LHCN-M2 (cell line): ENCODE results near the gene CELA2B. TPM values are rescaled to one million over a fixed set of nuclear protein-coding genes. Genes with fewer than 3 reads are reported as not detected.
"Not testable (repeated sequence)": the region's sequence is repeated elsewhere in the genome, so short reads cannot be mapped to it uniquely, and the experiment has no call there.

Experiments
- DNase-seq: peaks from one replicate; pipeline ENCODE4 v3.0.0-alpha.2; 2012; ENCODE audit warnings: low read depth
- polyA plus RNA-seq: library from polyadenylated mRNA; unstranded; fragments of >200 nt; gene quantifications from one replicate; pipeline ENCODE4 v1.2.1, GENCODE V29; 2012; ENCODE audit warnings: missing spikeins
- total RNA-seq: library from RNA; depleted of rRNA; stranded (reverse); fragments of >200 nt; gene quantifications from 2 replicates; pipeline ENCODE4 v1.2.3, GENCODE V29; 2014; rRNA removed

Gene CELA2B
- total RNA-seq, result not detected in 2 replicates
- not detected for polyA plus RNA-seq

DNA sequence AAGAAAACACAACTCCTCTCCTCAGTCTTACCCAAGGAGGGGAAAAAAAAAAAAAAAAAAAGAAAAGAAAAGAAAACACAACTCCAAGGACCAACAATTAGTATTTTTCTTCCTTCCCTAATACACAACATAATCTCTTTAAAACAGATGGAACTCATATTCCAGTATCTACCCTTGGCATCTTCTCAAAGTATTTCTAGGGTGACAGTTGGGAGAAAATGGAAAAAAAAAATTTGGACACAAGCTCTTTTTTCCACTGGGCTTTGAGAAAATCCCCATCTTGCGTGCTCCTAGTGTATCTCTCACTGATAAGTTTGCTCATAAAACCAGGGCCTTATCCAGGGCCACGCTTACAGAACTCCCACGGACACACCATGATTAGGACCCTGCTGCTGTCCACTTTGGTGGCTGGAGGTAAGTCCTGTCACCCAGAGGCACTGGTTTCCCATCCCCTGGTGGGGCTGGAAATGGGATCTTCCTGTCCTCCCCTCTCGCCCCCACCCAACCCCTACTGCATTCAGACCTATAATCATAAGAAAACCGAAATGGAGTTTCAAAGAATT lies at the start of gene CELA2B:
TSS of gene CELA2B (plus strand) at position 353 of the 563 bp plus-strand sequence. CDS start at position 375, 22 bp downstream.
- DNase-seq, result no peak

DNA sequence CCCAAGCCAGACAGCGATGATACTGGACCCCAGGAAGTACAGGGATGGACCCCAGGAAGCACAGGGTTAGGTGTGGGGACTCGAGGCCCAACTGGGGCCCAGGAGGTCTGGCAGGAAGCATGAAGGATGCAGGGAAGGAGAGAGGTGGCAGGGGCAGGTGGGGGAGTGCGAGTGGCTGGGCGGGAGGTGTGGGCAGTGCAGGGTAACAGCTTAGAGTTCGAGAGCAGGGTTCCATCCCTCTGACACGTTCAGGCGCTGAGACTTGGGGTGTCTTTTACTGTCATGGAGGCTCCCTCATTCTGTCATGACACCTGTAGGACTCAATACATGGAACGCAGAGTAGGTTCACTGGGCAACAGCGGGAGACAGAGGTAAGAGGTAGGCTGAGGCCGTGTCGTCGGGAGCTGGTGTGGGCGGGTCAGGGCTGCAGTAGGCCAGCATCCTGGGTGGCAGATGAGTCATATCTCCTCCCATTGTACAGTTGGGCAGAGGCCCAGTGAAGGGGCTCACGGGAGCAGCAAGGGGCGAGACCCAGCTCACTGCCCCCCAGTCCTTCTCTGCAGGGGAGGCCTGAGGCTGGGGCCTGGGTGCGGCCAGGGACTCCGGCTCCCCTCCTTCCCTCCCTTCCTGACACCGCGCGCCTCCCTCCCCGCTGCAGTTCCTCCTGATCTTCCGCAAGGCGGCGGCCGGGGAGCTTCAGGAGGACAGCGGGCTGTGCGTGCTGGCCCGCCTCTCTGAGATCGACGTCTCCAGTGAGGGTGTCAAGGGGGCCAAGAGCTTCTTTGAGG lies 49.2 kb upstream of the CELA2B start:
- no peak for DNase-seq

DNA sequence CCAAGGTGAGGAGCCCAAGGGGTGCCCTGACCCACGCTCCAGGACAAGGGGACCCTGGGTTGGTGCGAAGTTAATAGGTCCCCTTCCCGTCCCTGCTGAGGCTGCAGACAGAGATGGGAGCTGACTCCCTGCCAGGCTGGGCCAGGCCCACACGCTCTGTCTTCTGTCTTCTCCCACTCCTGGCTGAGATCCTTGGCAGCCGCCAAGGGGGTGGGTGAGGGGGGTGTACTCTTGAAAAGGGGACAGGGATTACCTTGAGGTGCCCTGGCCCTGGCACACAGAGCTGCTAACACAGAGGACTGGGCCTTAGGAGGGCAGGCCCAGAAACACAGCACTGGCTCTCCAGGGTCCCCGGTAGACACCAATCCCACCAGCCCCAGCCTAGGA lies 48.6 kb upstream of the CELA2B start:
- DNase-seq, result no peak

DNA sequence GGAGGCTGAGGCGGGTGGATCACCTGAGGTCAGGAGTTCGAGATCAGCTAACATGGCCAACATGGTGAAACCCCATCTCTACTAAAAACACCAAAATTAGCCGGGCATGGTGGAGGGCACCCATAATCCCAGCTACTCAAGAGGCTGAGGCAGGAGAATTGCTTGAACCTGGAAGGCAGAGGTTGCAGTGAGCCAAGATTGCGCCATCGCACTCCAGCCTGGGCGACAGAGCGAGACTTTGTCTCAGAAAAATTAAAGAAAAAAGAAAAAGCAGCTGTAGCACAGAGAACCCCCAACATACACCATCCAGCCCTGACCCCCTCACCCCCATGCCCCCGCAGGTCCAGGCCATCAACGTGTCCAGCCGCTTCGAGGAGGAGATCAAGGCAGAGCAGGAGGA lies 47.7 kb upstream of the CELA2B start:
- DNase-seq, result not testable (repeated sequence)

DNA sequence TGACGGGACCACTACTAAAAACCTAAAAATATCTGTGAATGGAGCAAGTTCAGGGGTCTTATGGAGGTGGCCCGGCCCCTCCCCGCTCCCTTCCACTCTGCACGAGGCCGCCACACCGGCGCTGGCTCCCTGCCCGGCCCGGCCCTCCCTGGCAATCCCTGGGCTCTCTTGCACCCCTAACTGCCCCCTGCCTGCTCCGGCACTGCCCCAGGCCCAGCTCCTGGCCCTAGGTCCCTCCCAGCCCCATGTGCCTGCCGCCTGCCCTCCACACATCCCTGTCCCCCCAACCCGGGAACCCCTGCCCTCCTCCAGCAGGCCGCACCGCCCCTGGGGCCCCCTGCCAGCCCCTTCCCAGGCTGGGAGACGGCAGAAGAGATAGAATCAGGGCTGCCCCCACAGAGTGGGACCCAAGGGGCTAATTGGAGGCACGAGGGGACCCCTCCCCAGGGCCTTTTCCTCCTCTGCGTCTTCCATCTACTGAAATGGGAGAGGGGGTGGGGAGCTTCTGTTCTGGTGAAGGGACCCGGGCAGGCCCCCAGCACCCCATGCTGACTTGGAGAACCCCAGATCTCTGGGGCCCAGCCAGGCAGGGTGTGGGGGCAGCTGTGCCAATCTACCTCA lies 47.0 kb upstream of the CELA2B start:
- DNase-seq, result no peak

DNA sequence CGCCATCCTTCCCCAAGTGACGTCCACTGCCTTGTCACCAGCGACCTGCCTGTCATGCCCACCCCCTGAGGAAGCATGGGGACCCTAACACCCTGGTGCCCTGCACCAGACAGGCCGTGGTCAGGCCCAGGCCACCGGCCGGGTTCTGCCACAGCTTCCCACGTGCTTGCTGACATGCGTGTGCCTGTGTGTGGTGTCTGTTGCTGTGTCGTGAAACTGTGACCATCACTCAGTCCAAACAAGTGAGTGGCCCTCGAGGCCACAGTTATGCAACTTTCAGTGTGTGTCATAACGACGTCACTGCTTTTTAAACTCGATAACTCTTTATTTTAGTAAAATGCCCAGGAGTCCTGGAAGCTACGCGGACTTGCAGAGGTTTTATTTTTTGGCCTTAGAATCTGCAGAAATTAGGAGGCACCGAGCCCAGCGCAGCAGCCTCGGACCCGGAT lies 46.2 kb upstream of the CELA2B start:
- peak; percentile 40 for DNase-seq

DNA sequence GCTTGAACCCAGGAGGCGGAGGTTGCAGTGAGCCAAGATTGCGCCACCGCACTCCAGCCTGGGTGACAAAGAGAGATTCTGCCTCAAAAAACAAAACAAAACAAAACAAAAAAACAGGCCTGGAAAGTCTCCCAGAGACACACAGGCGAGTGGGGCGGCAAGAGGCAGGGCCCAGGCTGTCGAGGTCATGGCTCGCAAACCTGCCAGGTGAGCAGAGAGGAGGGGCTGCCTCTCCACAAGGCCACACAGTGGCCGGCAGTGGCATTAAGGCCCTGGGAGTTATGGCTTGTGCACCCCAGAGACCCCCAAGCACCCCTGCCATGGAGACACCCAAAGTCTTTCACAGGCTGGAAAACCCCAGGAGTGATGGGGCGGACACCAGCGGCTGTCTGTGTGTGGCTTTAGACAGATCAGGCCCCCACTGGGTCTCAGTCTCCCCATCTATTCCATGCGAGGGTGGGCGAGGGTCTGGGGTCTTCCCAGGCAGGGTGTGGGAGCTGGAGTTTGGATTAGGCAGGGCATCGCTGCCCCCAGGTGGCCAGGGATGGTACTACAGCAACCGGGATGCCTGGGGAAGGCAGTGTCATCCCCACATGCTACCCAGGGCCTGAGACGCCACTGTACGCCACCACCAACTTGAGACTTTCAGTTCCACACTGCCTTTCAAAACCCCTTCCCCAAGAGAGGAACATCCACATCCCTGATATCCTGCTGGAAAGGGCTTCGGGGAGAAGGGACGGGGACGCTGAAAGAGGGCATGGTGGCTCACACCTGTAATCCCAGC lies 44.9 kb upstream of the CELA2B start:
- no peak for DNase-seq

DNA sequence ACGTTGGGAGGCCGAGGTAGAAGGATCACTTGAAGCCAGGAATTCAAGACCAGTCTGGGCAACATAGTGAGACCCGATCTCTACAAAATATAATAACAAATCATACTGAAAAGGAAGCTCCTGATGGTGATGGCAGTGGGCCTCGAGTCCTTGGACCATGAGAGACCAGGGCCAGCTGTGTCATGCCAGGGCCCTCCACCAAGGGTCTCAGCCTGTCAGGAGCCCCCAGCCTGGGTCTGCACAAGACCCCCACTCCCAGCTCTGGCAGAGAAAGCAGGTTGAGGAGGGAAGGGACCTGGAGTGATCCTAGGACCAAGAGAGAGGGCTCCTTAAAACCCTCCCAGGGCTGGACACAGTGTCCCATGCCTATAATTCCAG lies 44.3 kb upstream of the CELA2B start:
- DNase-seq, result no peak

DNA sequence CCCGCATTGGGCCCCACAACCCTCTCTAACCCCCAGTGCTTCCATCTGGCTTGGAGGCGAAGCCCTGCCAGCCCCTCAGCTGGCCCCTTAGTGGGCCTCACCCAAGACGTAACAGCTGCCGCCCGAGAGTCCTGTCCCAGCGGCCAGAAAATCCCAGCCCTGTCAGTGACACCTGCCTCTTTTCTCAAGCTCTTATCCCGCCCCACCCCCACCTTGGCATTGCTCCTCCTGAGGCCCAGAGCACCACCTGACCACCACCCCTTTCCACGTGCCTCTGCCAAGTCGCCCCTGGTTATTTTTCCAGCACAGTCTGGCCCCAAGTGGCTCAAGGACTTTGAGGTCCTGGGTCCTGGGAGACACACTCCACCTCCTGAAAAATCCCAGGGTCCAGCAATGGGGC lies 43.6 kb upstream of the CELA2B start:
- peak; percentile 71 for DNase-seq

DNA sequence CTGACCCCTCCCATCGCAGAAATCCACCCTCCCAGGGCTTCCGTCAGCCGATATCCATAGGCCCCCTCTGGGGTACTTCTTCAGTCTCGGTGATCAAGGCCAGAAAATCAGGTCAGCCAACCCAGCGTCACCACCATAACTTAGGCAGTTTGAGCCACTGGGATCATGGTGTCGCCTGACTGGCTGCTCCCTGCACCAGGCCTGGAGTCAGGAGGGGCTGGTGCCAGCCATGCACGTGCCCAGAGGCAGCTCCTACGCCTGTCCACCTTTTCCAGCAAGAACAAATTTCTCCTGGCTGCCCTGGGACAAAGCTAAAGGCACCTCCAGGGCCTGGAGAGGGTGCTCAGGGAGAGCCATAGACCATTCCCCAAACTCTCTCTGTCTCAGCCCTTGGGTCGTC lies 42.4 kb upstream of the CELA2B start:
- DNase-seq, result no peak

DNA sequence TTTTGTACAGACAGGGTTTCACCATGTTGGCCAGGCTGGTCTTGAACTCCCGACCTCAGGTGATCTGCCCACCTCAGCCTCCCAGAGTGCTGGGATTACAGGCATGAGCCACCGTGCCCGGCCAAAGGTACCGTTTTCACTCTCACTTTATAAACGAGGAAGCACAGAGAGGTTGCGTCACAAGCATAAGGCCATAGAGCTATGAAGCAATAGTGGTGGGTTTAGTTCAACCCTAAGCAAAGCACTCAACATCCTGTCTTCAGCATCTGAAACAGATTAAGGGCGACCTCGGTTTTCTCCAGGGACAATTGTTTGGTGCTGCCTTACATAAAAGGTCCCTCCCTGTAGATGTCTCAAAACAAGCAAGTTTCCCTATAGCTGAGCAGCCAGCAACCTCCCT lies 41.2 kb upstream of the CELA2B start:
- not testable (repeated sequence) for DNase-seq

DNA sequence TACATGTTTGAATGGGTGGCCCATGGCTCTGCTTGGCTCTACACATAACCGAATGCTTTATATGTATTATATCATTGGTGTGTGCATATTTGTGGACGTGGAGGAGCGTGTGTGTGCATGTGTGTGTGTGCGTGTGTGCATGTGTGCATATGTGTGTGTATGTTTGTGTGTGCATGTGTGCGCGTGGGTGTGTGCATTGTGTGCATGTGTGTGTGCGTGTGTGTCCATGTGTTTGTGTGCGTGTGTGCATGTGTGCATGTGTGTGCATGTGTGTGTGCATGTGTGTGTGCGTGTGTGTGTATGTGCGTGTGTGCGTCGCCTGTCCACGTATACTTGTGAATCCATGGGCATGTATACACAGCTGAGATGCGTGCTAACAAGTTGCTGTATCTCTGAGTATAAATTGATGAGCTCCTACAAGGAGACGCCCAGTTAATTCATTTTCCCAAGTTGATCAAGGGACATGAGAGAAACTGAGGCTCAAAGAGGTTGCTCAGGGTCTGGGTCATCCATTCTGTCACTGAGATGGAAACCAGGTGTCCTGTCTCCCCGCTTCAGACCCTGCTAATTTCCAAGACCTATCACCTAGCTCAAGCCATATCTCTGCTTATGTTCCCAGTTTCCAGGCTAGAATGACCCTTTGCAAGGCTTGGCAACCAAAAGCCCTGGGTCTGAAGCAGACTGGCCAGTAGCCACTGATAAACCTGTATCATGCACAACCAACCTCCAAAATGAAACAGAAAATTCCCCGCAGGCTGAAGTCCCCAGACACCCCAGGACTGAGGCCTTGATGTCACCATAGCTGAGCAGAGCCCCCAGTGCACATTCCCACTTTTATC lies 40.4 kb upstream of the CELA2B start:
- no peak for DNase-seq

DNA sequence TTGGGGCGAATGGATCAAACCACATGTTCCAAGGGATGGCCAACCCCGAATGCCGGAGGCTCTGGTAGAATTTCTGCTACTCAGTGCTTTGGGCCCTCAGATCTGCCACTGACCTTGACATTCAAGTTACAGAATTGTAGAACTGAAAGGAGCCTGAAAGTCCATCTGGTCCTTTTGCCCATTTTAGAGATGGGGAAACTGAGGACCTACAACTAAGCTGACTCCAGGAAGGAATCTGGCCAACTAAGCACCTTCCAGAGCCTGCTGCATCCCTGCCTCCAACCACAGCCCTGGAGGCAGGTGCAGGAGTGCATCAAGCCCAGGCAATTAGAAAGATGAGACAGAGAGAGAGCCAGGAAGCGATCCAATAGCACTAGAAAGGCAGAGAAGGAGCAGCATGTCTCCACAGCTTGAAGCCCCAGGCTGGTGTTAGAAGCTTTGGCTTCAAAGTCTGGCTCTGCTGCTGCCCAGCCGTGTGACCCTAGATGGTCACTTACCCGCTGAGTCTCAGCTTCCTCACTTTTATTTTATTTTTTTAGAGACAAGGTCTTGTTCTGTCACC lies 38.9 kb upstream of the CELA2B start:
- DNase-seq, result no peak

DNA sequence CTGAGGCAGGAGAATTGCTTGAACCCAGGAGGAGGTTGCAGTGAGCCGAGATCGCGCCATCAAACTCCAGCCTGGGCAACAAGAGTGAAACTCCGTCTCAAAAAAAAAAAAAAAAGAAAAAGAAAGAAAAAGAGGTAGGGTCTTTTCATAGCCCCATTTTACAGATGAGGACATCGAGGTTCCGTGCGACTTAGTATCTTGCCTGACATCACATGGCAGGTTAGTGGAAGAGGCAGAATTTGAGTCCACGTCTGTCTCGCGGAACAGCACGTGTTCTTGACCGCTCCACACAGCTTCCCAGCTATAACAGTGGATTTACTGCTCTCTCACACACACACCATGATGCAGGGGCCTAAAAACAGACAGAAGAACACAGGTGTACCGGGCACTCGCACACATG lies 36.6 kb upstream of the CELA2B start:
- no peak for DNase-seq

DNA sequence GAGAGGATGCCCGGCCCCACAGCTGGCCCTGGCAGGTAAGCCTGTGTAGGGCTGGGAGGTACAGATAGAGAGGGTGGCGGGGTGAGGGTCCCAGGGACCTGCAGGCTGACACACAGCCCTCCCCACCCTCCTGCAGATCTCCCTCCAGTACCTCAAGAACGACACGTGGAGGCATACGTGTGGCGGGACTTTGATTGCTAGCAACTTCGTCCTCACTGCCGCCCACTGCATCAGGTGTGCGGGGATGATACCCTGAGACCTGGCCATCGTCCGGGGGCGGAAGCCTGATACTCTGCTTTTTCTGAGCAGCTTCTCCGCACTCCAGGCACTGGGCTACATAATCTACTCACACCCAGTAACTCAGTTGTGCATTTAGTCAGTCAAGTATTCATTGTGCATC lies 35.5 kb upstream of the CELA2B start:
- DNase-seq, result no peak

DNA sequence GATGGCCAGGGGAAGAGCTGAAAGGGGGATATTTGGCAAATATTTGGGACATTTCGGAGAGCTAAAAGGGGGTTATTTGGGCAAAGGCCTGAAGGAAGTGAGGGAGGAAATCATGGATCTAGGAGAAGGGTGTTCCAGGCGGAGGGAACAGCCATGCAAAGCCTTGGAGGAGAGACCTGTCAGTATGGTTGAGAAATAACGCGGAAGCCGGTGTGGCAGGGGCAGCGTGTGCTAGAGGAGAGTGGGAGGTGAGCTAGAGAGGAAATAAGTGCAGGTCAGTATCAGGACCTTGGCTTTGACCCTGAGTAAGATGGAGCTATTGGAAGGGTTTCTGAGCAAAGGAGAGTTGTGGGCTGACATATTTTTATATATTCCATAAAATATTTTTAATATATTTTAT lies 34.7 kb upstream of the CELA2B start:
- no peak for DNase-seq

DNA sequence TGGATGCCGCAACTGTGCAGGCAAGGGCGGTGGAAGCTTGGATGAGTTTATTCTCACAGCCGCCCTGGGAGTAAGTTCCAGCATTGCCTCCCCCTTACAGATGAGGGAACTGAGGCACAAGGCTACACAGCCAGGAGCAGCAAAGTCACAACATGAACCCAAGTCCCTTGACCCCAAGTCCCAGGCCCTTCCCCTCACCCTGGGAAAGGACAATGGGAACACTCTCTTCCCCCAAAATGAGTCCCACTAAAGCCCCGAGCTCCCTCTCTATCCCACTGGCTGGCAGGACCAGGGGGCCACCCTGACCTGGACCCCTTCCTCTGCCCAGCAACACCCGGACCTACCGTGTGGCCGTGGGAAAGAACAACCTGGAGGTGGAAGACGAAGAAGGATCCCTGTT lies 33.8 kb upstream of the CELA2B start:
- no peak for DNase-seq

DNA sequence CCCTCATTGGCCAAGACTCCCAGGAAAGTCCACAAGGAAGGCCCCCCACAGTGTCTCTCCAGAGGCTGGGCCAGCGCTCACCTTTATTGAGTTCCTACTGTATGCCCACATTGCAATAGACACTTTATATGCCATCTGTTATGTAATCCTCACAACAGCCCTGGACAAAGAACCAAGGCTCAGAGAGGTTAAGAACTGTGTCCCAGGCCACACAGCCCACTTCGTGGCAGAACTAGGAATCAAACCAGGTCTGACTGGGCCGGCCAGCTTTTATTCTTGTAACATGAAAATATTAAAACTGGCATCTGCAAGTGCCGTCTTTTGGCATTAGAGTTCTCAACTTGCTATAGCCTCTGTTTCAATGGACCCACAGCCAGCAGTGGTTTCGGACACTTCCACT lies 33.1 kb upstream of the CELA2B start:
- DNase-seq, result no peak

DNA sequence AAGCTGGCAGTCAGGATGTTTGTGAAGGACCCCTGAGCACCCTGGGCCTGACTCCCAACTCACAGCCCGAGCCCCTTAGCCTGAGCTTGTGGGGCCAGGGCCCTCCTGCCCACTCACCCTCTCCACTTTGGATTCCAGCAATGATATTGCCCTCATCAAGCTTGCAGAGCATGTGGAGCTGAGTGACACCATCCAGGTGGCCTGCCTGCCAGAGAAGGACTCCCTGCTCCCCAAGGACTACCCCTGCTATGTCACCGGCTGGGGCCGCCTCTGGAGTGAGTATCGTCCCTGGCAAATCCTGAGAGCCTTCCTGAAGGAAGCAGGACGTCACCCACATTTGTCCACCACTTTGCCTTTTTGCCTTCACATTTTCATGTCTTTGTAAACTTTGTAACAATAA lies 32.6 kb upstream of the CELA2B start:
- no peak for DNase-seq

DNA sequence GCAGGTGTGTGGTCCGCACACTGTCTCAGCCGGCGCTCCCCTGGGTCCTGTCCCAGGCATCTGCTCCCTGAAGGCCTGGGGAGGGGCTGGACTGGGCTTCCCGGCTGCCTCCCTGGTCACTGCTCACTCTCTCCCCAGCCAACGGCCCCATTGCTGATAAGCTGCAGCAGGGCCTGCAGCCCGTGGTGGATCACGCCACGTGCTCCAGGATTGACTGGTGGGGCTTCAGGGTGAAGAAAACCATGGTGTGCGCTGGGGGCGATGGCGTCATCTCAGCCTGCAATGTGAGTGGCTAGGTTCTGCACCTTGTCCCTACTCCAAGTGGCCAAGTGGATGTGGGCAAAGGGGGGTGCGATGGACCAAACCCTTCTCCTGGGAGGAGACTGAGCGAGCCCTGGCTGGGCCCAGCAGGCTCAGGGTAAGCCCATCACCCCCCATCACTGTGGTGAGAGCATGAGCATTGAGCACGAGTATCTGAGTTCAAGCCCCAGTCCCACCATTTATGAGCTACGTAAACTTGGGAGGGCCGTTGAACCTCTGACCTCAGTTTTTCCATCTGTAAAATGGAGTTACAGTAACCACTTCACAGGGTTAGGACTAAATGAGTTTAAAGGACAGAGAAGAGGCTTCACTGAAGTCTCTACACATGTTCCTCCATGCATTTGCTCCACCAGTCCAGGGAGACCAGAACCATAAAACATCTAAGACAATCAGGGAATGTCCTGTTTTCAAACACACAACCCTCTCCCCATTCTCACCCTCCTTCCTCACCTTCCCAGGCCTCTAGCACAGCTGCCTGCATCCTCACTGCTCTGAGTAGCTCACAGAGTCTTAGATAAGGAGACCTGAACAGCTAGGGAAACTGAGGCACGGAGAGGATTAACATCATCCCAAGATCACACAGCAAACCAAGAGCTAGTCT lies 31.2 kb upstream of the CELA2B start:
- no peak for DNase-seq
